Neural crest cell (in vitro differentiated cells): ENCODE results near the gene TSPAN17. TPM values are rescaled to one million over a fixed set of nuclear protein-coding genes. Genes with fewer than 3 reads are reported as not detected.
A peak's percentile ranks its signal among the peaks of the same experiment; 100 is the strongest.

Experiments
- DNase-seq: peaks from one replicate; pipeline ENCODE4 v3.0.0; 2021; ENCODE audit warnings: low read depth, mixed read lengths, low spot score
- H3K27ac Mint-ChIP-seq: one replicate; pipeline ENCODE4 v1.8.0; 2021; ENCODE audit warnings: mild to moderate bottlenecking, mixed read lengths; ENCODE audit not compliant: unreplicated experiment
- H3K27me3 Mint-ChIP-seq: 2 replicates; pipeline ENCODE4 v1.8.0; 2021; ENCODE audit warnings: low read depth, mild to moderate bottlenecking, mixed read lengths
- H3K36me3 Mint-ChIP-seq: 2 replicates; pipeline ENCODE4 v1.8.0; 2021; ENCODE audit warnings: low read depth, mild to moderate bottlenecking, mixed read lengths
- H3K4me1 Mint-ChIP-seq: 2 replicates; pipeline ENCODE4 v1.8.0; 2021; ENCODE audit warnings: mixed read lengths
- H3K4me3 Mint-ChIP-seq: one replicate; pipeline ENCODE4 v1.8.0; 2021; ENCODE audit warnings: mild to moderate bottlenecking, mixed read lengths
- H3K9me3 Mint-ChIP-seq: 2 replicates; pipeline ENCODE4 v1.8.0; 2021; ENCODE audit warnings: mixed read lengths
- total RNA-seq: library from RNA; stranded (reverse); gene quantifications from 2 replicates; pipeline ENCODE4 v1.2.1, GENCODE V29; 2021
- TF ChIP-seq, protein P1 (sequence below): fragments of 200-600 bp; sonication (generic); conservative IDR thresholded peaks from 2 replicates; pipeline ENCODE4 v1.5.0; 2021; ENCODE audit warnings: antibody characterized with exemption, mild to moderate bottlenecking

Gene TSPAN17
- total RNA-seq, 1 donor from 2014 or later = 40.9 TPM

- TF ChIP-seq, protein P1, sequence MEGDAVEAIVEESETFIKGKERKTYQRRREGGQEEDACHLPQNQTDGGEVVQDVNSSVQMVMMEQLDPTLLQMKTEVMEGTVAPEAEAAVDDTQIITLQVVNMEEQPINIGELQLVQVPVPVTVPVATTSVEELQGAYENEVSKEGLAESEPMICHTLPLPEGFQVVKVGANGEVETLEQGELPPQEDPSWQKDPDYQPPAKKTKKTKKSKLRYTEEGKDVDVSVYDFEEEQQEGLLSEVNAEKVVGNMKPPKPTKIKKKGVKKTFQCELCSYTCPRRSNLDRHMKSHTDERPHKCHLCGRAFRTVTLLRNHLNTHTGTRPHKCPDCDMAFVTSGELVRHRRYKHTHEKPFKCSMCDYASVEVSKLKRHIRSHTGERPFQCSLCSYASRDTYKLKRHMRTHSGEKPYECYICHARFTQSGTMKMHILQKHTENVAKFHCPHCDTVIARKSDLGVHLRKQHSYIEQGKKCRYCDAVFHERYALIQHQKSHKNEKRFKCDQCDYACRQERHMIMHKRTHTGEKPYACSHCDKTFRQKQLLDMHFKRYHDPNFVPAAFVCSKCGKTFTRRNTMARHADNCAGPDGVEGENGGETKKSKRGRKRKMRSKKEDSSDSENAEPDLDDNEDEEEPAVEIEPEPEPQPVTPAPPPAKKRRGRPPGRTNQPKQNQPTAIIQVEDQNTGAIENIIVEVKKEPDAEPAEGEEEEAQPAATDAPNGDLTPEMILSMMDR = no peak
- Mint-ChIP-seq H3K27me3 (peaks cover 3% of the 10 kb centered on the region), H3K4me1 (peaks cover 12% of the 10 kb centered on the region), H3K36me3 (no peaks in the 10 kb centered on the region), H3K27ac (no peak overlapping the region), H3K4me3 (no peak overlapping the region), H3K9me3 (no peaks in the 10 kb centered on the region)
- DNase-seq = no peak
Observed at GRCh38 chr5:176643491-176644219, 3.6 kb upstream of the TSPAN17 start.

DNA sequence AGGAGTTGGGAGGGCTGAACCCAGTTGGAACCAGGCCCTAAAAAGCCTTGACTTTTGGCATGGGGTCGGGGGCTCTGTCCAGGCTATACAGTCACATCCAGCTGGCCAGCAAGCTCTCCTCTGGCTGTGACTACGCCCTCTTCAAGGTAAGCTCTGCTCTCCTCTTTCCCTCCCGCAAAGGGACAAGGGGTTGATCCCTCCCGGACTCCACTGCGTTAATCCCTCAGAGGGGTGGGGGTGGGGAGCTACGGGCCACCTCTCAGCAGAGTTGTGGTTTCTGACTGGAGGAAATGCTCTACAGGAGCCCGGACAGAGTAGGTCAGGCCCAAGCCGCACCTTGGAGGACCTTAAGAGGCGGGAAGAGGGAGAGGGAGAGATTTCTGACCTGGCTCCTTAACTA is 3.0 kb upstream of the TSPAN17 start:
- DNase-seq = no peak
- Mint-ChIP-seq H3K27ac (no peak overlapping the region), H3K4me1 (peaks cover 17% of the 10 kb centered on the region), H3K36me3 (no peaks in the 10 kb centered on the region), H3K27me3 (no peaks in the 10 kb centered on the region), H3K9me3 (no peaks in the 10 kb centered on the region), H3K4me3 (no peak overlapping the region)
- TF ChIP-seq, protein P1 = no peak

DNA sequence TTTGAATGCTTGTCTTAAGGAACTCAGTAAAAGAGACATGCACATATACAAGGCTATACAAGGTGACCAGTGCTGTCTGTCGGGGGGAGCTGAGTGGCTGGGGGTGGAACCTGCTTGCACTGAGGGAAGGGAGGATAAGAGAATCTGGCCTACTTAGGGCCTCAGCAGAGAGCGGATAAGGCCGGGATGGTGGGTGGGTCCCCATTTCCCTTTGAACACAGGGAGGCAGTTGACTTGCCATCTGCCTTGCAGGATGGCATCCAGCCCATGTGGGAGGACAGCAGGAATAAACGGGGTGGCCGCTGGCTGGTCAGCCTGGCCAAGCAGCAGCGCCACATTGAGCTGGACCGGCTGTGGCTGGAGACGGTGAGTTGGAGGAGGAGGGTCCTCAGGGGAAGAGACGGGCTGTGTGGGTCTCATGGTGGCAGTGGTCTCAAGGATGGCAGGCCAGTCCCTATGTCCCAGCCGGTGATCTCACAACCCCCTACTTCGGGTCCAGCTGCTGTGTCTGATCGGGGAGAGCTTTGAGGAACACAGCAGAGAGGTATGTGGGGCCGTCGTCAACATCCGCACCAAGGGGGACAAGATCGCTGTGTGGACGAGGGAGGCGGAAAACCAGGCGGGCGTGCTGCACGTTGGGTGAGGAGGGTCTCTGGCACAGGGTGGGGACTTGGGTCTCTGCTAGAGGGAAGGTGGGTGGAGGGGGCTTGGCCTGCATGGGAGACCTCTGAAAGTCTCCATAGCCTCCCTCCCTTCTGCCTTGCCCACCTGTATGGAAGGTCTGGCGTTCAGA is 2.2 kb upstream of the TSPAN17 start:
- TF ChIP-seq, protein P1 = no peak
- no peak overlapping the region for H3K4me3 Mint-ChIP-seq
- DNase-seq = no peak
- peaks cover 17% of the 10 kb centered on the region for H3K4me1 Mint-ChIP-seq
- H3K27ac Mint-ChIP-seq = peak overlapping the region; percentile 57
- H3K27me3 Mint-ChIP-seq = no peaks in the 10 kb centered on the region
- no peaks in the 10 kb centered on the region for H3K36me3 Mint-ChIP-seq
- H3K9me3 Mint-ChIP-seq = no peaks in the 10 kb centered on the region

DNA sequence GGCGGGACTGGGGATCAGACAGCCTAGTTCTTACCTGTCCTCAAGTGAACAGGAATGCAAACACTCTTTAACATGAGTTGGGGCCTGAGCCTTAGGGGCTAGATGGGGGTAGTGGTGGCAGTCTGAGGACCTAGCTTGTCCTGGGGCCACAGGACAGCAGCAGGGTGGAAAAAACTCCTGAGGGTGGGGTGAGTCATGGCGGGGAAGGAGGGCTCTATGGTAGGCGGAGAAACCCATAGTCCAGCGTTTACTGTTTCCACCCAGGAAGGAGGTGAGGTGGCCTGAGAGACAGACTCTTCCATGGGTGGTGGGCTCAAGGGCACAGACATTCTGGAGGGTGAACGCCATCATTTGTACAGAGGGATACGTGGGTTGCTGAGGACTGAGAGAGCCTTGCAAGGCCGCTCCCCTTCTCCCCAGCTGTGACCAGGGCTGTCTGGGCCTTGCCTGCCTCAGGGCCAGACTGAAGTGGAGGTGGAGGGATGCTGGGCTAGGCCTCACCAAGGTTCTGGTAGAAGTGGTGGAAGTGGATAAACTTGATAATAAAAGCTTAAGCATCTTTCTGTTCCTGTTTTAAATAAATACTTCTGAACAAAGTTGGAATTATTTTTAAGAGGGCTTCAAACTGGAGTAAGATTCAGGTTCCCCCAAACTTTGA is 1.1 kb upstream of the TSPAN17 start:
- no peaks in the 10 kb centered on the region for H3K9me3 Mint-ChIP-seq
- peak overlapping the region; percentile 98 for H3K27ac Mint-ChIP-seq
- no peak for DNase-seq
- H3K27me3 Mint-ChIP-seq = no peaks in the 10 kb centered on the region
- H3K4me3 Mint-ChIP-seq = peak overlapping the region; percentile 69
- H3K4me1 Mint-ChIP-seq = peaks cover 17% of the 10 kb centered on the region
- TF ChIP-seq, protein P1 = no peak
- no peaks in the 10 kb centered on the region for H3K36me3 Mint-ChIP-seq

DNA sequence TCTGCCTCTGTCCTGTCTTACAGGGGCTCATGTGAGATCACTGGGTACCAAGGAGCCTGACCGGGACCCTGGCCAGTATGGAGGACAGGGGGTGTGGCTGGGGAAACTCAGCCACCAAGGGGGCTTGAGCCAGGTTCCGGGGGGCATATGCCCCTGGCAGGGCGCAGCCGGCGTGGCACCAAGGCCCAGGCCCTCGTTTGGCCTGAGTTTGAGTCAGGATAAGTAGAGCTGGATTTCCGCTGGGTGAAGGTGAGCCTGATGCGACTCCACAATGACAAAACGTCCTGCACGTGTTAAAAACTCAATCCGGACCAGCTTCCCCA is 616 bp upstream of the TSPAN17 start:
- TF ChIP-seq, protein P1 = no peak
- Mint-ChIP-seq H3K36me3 (no peaks in the 10 kb centered on the region), H3K4me3 (peak overlapping the region; percentile 80), H3K27ac (peak overlapping the region; percentile 98), H3K9me3 (no peaks in the 10 kb centered on the region), H3K27me3 (no peaks in the 10 kb centered on the region), H3K4me1 (peaks cover 17% of the 10 kb centered on the region)
- no peak for DNase-seq
